ENCODE results near the gene GLIS2. TPM values are rescaled to one million over a fixed set of nuclear protein-coding genes. Genes with fewer than 3 reads are reported as not detected.
"Not testable (repeated sequence)": the region's sequence is repeated elsewhere in the genome, so short reads cannot be mapped to it uniquely, and the experiment has no call there.

Gene GLIS2
- total RNA-seq, 6 donors from 2014 or later = 10.5 to 35.2 (median 22.6) TPM

GRCh38 chr16:4339909-4340308 lies 24.0 kb downstream of the GLIS2 start:
- H3K9me3 ChIP-seq = no peaks in the 10 kb centered on the region
- ATAC-seq (ENCODE audit: low FRiP score in 2 of 2) (peak in 1 of 2 donors; percentile 5), DNase-seq (peak; percentile 67 to 89)
- no peak overlapping the region for H3K4me3 ChIP-seq
- peaks cover 2 to 58% (median 46%) of the 10 kb centered on the region in 4 donors for H3K36me3 ChIP-seq
- TF ChIP-seq CTCF (IDR thresholded peaks at IDR 0.05) (peak in 5 of 6 experiments; percentile 8 to 33 (median 25)), EP300 (IDR thresholded peaks at IDR 0.05) (peak in 1 of 4 donors; percentile 12), POLR2AphosphoS5 (IDR thresholded peaks at IDR 0.05) (peak; percentile 52 to 73), POLR2A (IDR thresholded peaks at IDR 0.05) (no peak)
- no peaks in the 10 kb centered on the region for H3K27me3 ChIP-seq
- WGBS, 2 donors = 35 to 39% methylated on average over 7 to 12 of the region's 14 CpGs
- peaks cover 45 to 63% (median 50%) of the 10 kb centered on the region in 4 donors for H3K4me1 ChIP-seq
- peak overlapping the region; percentile 66 to 88 (median 74) for H3K27ac ChIP-seq

- Histone ChIP-seq H3K36me3 (peaks cover 2 to 53% (median 41%) of the 10 kb centered on the region in 4 donors), H3K9me3 (no peaks in the 10 kb centered on the region), H3K4me3 (no peak overlapping the region), H3K27ac (peak overlapping the region; percentile 35 to 75 (median 71)), H3K4me1 (peaks cover 50 to 69% (median 55%) of the 10 kb centered on the region in 4 donors), H3K27me3 (no peaks in the 10 kb centered on the region)
- WGBS, 2 donors = 85% methylated on average over 6 of the region's 6 CpGs; no CpG with 5 or more reads in 1 of the 2 donors
- no peak for ATAC-seq (ENCODE audit: low FRiP score in 2 of 2)
- TF ChIP-seq POLR2A (IDR thresholded peaks at IDR 0.05) (no peak), EP300 (IDR thresholded peaks at IDR 0.05) (no peak), CTCF (IDR thresholded peaks at IDR 0.05) (no peak), POLR2AphosphoS5 (IDR thresholded peaks at IDR 0.05) (no peak)
- no peak for DNase-seq
Observed at GRCh38 chr16:4340443-4340842, 24.6 kb downstream of the GLIS2 start.

DNA sequence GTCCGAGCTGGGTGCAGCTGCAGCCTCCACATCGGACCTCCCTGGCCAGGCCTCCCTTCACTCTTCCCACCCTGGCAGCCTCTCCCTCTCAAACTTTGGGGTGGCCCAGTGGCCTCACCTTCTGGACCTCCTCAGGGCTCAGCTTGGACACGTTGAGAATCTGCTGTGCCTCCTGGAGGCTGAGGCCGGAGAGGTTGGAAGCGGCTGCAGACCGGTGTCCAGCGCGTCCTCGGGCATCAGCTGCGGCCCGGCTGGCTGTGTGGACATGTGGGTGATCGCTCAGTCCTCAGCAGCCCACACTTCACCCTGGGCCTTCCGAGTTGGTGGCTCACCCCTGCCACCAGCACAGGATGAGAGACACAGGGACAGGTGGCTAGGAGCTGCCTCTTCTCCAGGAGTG lies 25.4 kb downstream of the GLIS2 start:
- H3K36me3 ChIP-seq = peaks cover 2 to 45% (median 33%) of the 10 kb centered on the region in 4 donors
- 92% methylated on average over 12 to 13 of the region's 13 CpGs for WGBS, 2 donors
- DNase-seq = peak in 1 of 2 donors; percentile 66
- TF ChIP-seq EP300 (IDR thresholded peaks at IDR 0.05) (no peak), POLR2AphosphoS5 (IDR thresholded peaks at IDR 0.05) (no peak), CTCF (IDR thresholded peaks at IDR 0.05) (no peak), POLR2A (IDR thresholded peaks at IDR 0.05) (no peak)
- H3K27ac ChIP-seq = peak overlapping the region in 3 of 4 donors; percentile 58 to 75 (median 74)
- no peaks in the 10 kb centered on the region for H3K9me3 ChIP-seq
- peaks cover 58 to 77% (median 62%) of the 10 kb centered on the region in 4 donors for H3K4me1 ChIP-seq
- no peaks in the 10 kb centered on the region for H3K27me3 ChIP-seq
- no peak for ATAC-seq (ENCODE audit: low FRiP score in 2 of 2)
- H3K4me3 ChIP-seq = no peak overlapping the region

DNA sequence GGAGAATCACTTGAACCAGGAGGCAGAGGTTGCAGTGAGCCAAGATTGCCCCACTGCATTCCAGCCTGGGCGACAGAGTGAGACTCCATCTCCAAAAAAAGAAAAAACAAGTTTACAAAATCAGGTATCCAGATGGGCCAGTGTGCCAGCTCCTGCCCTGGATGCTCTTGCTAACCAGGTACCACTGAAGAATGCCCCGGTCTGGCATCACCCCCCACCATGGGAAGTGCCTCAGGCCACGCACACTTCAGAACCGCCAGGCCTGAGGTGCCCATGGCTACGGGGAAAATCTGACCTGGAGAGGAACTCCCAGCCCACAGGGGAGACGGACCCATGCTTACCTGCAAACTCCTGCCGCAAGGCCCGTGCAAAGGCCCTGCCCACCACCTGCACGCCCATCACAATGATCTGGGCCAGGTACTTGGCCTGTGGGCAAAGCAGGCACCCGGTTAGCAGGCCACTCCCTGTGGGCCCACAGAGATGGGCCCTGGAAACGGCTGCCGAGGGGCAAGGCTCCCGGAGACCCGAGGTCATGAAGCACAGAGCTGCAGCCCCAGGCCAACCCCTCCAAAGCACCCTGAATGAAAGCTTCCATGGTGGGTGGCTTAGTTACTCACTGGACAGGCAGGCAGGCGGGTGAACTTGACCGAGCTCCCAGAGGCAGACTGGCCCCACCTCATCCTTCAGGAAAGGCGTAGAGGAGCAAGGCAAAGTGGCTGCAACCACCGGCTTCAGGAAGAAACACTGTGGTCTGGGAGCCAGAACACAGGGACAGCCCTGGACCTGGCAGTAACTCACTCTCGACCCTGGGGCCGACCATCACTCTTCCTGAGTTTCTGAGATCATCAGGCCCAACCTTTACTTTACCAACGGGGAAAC lies 27.2 kb downstream of the GLIS2 start:
- ATAC-seq (ENCODE audit: low FRiP score in 2 of 2) (no peak), DNase-seq (peak in 1 of 2 donors; percentile 60)
- WGBS, 2 donors = 55 to 83% methylated on average over 11 to 17 of the region's 21 CpGs
- Histone ChIP-seq H3K4me3 (peak overlapping the region in 1 of 4 donors; percentile 4), H3K27me3 (no peaks in the 10 kb centered on the region), H3K27ac (peak overlapping the region in 3 of 4 donors; percentile 13 to 59 (median 49)), H3K9me3 (no peaks in the 10 kb centered on the region), H3K4me1 (peaks cover 67 to 88% (median 77%) of the 10 kb centered on the region in 4 donors), H3K36me3 (peaks cover 2 to 26% (median 17%) of the 10 kb centered on the region in 4 donors)
- TF ChIP-seq CTCF (IDR thresholded peaks at IDR 0.05) = no peak
- TF ChIP-seq POLR2A (IDR thresholded peaks at IDR 0.05) = no peak
- TF ChIP-seq POLR2AphosphoS5 (IDR thresholded peaks at IDR 0.05) = no peak
- no peak for TF ChIP-seq EP300 (IDR thresholded peaks at IDR 0.05)

GRCh38 chr16:4344300-4344982 lies 28.6 kb downstream of the GLIS2 start:
- H3K4me1 ChIP-seq = peaks cover 61 to 89% (median 72%) of the 10 kb centered on the region in 4 donors

More at GRCh38 chr16:4344300-4344982, 28.6 kb downstream of the GLIS2 start:
- WGBS, 2 donors = 53 to 74% methylated on average over 3 to 4 of the region's 10 CpGs
- not testable (repeated sequence) for H3K4me3 ChIP-seq; ATAC-seq (ENCODE audit: low FRiP score in 2 of 2); H3K27me3 ChIP-seq; H3K9me3 ChIP-seq; DNase-seq
- Histone ChIP-seq H3K36me3 (peaks cover 2 to 17% (median 10%) of the 10 kb centered on the region in 4 donors), H3K27ac (peak overlapping the region; percentile 65 to 82 (median 76))
